SK-N-SH treated with all-trans-retinoic acid at 6 μM for 48 hours (cell line): Measurements from ENCODE around the gene C17orf100.

Experiments used
- ARNTL ChIP-seq: fragments of 450-650 bp; formaldehyde crosslinking; IDR thresholded peaks from 2 replicates; pipeline ENCODE4 v1.5.0; 2020; ENCODE audit warnings: low read depth, mild to moderate bottlenecking, moderate library complexity, borderline replicate concordance
- RARB ChIP-seq: fragments of 250-450 bp; sonication (Bioruptor Pico); IDR thresholded peaks from 2 replicates; pipeline ENCODE4 v1.8.0; 2021; ENCODE audit warnings: mild to moderate bottlenecking, moderate library complexity
- ZFP3 ChIP-seq: fragments of 250-450 bp; sonication (Bioruptor Pico); IDR thresholded peaks from 2 replicates; pipeline ENCODE4 v1.5.0; 2020; ENCODE audit warnings: mild to moderate bottlenecking, moderate library complexity
- ZNF70 ChIP-seq: fragments of 450-650 bp; formaldehyde crosslinking; IDR thresholded peaks from 2 replicates; pipeline ENCODE4 v1.5.0; 2020; ENCODE audit warnings: mild to moderate bottlenecking, moderate library complexity
- TF ChIP-seq, protein P1 (sequence below): fragments of 250-450 bp; sonication (Bioruptor Pico); IDR thresholded peaks from 2 replicates; pipeline ENCODE4 v1.8.0; 2020; ENCODE audit warnings: mild to moderate bottlenecking, moderate library complexity, borderline replicate concordance
- TF ChIP-seq, protein P2 (sequence below): fragments of 250-450 bp; sonication (Bioruptor Pico); IDR thresholded peaks from 2 replicates; pipeline ENCODE4 v1.5.1; 2020; ENCODE audit warnings: low read depth, mild to moderate bottlenecking, moderate library complexity

DNA sequence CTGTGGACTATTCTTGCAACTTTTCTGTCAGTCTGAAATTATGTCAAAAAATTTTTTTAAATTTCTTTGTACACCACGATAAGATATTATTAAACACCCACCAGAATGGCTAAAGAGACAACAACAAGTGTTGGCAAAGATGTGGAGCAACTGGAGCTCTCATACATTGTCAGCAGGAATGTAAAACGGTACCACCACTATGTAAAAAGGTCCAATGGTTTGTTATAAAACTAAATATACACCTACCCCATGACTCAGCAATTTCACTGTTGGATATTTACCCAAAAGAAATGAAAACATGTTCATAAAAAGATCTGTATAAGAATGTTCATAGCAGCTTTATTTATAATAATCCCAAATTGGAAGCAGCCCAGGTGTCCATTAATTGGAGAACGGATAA lies 18.3 kb upstream of the C17orf100 start:
- TF ChIP-seq, protein P1, sequence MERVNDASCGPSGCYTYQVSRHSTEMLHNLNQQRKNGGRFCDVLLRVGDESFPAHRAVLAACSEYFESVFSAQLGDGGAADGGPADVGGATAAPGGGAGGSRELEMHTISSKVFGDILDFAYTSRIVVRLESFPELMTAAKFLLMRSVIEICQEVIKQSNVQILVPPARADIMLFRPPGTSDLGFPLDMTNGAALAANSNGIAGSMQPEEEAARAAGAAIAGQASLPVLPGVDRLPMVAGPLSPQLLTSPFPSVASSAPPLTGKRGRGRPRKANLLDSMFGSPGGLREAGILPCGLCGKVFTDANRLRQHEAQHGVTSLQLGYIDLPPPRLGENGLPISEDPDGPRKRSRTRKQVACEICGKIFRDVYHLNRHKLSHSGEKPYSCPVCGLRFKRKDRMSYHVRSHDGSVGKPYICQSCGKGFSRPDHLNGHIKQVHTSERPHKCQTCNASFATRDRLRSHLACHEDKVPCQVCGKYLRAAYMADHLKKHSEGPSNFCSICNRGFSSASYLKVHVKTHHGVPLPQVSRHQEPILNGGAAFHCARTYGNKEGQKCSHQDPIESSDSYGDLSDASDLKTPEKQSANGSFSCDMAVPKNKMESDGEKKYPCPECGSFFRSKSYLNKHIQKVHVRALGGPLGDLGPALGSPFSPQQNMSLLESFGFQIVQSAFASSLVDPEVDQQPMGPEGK (CRISPR knock-in tag): no peak
- TF ChIP-seq, protein P2, sequence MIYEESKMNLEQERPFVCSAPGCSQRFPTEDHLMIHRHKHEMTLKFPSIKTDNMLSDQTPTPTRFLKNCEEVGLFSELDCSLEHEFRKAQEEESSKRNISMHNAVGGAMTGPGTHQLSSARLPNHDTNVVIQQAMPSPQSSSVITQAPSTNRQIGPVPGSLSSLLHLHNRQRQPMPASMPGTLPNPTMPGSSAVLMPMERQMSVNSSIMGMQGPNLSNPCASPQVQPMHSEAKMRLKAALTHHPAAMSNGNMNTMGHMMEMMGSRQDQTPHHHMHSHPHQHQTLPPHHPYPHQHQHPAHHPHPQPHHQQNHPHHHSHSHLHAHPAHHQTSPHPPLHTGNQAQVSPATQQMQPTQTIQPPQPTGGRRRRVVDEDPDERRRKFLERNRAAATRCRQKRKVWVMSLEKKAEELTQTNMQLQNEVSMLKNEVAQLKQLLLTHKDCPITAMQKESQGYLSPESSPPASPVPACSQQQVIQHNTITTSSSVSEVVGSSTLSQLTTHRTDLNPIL: no peak
- TF ChIP-seq ZFP3 (CRISPR knock-in tag): peak; percentile 86
- no peak for TF ChIP-seq ZNF70 (CRISPR knock-in tag)
- TF ChIP-seq RARB (CRISPR knock-in tag): no peak
- no peak for TF ChIP-seq ARNTL
